ENCODE data around the gene TNRC6B.
A peak's percentile ranks its signal among the peaks of the same experiment; 100 is the strongest.

Gene TNRC6B

GRCh38 chr22:40240686-40241085 lies 63.0 kb downstream of the TNRC6B start:
- DNase-seq: no peak

GRCh38 chr22:40241200-40241763 lies 63.6 kb downstream of the TNRC6B start:
- no peak for DNase-seq

GRCh38 chr22:40243891-40244290 lies 66.2 kb downstream of the TNRC6B start:
- DNase-seq: no peak

GRCh38 chr22:40244586-40244985 lies 66.9 kb downstream of the TNRC6B start:
- DNase-seq: no peak

GRCh38 chr22:40247976-40248375 lies 70.3 kb downstream of the TNRC6B start:
- no peak for DNase-seq

GRCh38 chr22:40249286-40249685 lies 71.6 kb downstream of the TNRC6B start:
- DNase-seq: no peak

GRCh38 chr22:40250608-40251007 lies 72.9 kb downstream of the TNRC6B start:
- no peak for DNase-seq

GRCh38 chr22:40251106-40251505 lies 73.4 kb downstream of the TNRC6B start:
- DNase-seq: no peak

GRCh38 chr22:40252146-40252545 lies 74.4 kb downstream of the TNRC6B start:
- no peak for DNase-seq

- no peak for DNase-seq
Measured at GRCh38 chr22:40256516-40256915, 78.8 kb downstream of the TNRC6B start.

- no peak for DNase-seq
Measured at GRCh38 chr22:40258017-40258416, 80.3 kb downstream of the TNRC6B start.

- DNase-seq: no peak
Measured at GRCh38 chr22:40258501-40258915, 80.8 kb downstream of the TNRC6B start.

GRCh38 chr22:40261783-40262182 lies 84.1 kb downstream of the TNRC6B start:
- DNase-seq: no peak

- no peak for DNase-seq
Measured at GRCh38 chr22:40263191-40263590, 85.5 kb downstream of the TNRC6B start.

GRCh38 chr22:40265783-40266182 lies 88.1 kb downstream of the TNRC6B start:
- no peak for DNase-seq

GRCh38 chr22:40270031-40270430 lies 92.3 kb downstream of the TNRC6B start:
- DNase-seq: no peak

GRCh38 chr22:40270748-40271373 lies 93.1 kb downstream of the TNRC6B start:
- no peak for DNase-seq

GRCh38 chr22:40271440-40271839 lies 93.7 kb downstream of the TNRC6B start:
- no peak for DNase-seq

GRCh38 chr22:40273319-40273718 lies 95.6 kb downstream of the TNRC6B start:
- DNase-seq: no peak

GRCh38 chr22:40276996-40277823 lies 99.5 kb downstream of the TNRC6B start:
- DNase-seq: no peak

GRCh38 chr22:40279017-40279416 lies 101.3 kb downstream of the TNRC6B start:
- DNase-seq: no peak

GRCh38 chr22:40281717-40282116 lies 104.0 kb downstream of the TNRC6B start:
- peak; percentile 70 for DNase-seq

GRCh38 chr22:40285513-40285912 lies 107.8 kb downstream of the TNRC6B start:
- no peak for DNase-seq

- no peak for DNase-seq
Measured at GRCh38 chr22:40289991-40290459, 112.3 kb downstream of the TNRC6B start.
